ENCODE measurements around the gene CHTF18.
"Not testable (repeated sequence)": the region's sequence is repeated elsewhere in the genome, so short reads cannot be mapped to it uniquely, and the experiment has no call there.

CHTF18 gene

DNA sequence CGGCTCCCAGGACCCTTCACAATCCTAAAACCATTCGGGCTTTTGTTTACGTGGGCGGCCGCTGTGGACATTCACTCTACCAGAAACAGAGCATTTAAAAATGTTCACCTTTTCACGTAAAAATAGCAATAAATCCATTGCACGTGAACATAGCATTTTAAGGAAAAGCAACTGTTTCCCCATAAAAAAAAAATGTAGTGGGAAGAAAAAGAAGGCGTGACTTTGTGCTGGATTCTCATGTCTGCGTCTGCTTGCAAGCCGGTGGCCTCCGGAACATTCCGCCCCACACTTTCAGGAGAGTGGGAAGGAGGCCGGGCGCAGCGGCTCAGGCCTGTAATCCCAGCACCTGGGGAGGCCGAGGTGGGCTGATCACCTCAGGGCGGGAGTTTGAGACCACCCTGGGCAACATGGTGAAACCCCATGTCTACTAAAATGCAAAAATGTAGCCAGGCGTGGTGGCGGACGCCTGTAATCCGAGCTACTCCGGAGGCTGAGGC, 25.5 kb downstream of the CHTF18 start:
- no peak for DNase-seq

DNA sequence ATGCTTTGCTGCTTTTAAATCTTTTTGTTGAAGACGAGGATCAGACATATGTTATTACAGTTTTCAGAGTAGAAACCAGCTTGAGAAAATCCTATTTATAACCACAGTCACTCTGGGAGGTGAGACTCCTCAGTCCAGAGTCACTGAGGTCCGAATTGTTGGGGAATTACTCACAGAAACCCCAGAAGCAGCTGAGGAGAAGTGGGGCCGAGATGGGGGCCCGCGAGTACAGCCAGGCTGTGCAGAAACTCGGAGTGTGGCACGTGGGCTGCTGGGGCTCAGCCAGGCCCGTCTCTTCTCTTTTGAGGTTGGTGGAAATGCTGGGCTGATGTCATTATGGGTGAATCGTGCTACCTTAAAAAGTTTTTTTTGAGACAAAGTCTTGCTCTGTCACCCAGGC, 26.6 kb downstream of the CHTF18 start:
- DNase-seq, result no peak

DNA sequence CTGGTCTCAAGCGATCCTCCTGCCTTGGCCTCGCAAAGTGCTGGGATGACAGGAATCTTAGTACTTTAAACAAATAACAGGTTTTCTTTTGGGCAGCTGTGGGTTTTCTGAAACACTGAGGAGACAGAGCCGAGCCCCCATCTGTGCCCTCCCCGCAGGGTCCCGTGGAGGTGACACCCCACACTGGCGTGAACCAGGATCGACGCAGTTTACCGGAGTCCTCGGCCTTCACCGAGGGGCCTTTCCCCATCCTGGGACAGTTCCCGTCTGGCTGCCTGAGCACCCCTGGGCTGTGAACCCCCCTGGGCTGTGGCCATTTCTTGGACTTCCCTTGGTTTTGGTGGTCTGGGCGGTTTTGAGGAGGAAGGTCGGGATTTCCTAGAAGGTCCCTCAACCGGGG, 27.4 kb downstream of the CHTF18 start:
- no peak for DNase-seq

DNA sequence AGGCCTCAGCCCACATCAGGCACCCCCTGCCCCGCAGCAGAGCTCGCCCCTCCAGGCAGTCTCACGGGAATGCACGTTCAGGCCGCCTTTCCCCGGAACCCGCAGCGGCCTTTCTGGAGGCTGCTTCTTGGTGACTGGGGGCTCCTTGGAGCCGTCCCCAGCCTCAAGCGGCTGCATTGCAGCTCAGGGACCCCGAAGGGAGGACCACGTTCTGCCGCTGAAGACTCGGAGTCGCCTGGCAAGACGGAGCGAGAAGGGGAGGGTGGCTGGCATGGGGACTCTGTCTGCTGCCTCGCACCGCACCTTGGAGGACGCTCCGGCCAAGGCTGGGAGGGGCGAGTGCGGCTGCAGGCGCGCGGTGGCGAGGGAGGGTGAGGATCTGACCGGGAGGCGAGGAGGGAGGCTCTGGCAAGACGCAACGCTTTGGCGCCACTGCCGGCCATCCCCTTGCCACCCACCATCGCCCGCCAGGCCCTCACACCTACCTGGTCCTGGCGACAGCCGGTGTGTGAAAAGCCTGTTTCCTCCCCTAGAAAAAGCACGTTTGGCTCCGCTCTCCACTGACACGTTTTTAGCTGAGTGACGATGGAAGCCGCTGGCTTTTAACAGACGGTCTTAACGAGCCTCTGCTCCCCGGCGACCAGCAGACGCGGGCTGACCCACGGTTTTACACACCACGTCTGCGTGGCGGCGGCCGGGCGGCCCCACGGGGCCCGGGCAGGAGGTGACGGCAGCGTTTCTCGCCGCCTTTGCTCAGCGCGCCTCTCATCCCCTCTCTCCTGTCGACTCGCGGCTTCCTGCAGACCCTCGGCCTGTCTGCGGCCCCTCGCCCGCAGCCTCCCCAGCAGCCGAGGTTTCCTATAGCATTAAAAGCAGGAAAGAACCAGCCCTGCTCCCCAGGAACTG, 28.8 kb downstream of the CHTF18 start:
- DNase-seq, result no peak

DNA sequence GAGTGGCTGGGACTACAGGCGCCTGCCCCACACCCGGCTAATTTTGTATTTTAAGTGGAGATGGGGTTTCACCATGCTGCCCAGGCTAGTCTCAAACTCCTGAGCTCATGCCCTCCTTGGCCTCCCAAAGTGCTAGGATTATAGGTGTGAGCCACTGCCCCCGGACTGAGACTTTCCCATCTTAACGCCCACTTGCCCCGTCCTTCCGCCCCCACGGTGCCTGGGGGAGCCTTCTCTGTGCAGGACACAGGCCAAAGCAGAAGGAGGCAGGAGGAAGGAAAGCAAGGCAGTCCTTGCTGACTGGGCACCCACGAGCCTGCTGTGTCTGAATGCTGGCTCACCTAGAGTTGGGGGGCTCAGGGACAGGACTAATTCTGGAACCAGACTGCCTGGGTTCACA, 29.7 kb downstream of the CHTF18 start:
- DNase-seq, result no peak

DNA sequence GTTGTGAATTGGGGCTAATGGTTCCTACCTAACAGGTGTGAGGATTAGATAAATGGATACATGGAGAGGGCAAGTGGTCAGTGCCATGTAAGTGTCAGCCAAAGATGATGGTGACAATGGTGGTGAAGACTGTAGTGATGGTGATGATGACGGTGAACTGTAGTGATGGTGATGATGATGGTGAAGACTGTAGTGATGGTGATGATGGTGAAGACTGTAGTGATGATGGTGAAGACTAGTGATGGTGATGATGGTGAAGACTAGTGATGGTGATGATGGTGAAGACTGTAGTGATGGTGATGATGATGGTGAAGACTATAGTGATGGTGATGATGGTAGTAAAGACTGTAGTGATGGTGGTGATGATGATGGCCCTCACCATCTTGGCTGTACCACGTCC, 30.2 kb downstream of the CHTF18 start:
- no peak for DNase-seq

DNA sequence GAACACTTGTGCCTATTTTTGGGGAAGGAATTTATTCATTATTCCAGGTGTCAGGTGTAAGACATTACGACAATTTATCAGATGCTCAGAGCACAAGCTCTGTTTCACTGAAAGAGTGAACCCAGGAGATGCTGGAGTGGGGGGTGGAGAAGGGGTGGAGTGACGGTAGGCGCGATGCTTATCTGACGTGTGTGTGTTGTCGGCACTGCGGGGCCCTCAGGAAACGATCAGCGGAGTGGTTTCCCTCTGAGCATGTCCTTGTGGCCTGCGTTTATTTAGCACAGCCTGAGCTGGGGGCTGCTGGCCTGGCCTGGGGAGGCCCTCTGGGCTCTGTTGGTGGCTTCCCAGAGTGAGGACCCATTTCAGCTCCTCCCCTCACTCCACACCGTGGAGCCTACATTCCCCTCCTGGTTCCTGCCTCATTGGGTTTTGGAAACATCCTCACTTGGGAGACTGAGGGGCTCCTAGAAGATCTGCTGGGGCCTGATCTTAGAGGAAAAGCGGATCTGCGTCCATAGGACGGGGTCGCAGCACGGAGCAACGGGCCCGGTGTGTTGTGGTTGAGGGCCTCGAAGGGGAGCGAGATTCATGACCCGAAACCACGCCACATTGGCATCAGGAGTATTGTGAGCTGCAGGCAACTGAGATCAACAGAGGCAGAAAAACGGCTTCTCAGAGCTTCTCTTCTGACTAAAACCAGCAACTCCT, 31.1 kb downstream of the CHTF18 start:
- no peak for DNase-seq

DNA sequence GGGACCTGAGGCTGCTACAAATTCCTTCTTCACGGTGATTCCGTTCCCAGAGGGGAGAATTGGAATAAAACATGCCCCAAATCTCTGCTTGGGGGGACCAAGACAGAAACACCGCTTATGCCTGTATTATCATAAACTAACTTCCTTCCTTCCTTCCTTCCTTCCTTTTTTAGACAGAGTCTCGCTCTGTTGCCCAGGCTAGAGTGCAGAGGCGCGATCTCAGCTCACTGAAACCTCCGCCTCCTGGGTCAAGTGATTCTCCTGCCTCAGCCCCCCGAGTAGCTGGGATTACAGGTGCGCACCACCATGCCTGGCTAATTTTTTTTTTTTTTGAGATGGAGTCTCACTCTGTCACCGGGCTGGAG, 31.6 kb downstream of the CHTF18 start:
- DNase-seq, result not testable (repeated sequence)

DNA sequence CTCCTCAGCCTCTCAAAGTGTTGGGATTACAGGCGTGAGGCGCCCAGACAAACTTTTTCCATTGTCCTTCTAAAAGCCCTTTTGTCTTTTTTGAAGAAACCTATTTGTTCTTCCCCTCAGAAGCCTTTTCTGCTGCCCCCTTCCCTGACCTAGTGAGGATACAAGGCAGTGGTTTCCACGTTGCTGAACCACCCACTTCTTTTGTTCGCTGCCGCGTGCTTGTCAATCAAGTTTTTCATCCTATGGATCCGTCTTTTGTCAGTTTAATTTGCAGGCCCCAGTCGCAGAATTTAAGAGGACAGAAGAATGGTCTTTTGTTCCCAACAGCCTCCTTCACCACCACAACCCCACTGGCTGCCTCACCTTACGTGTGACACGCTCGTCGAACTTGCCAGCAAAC, 32.3 kb downstream of the CHTF18 start:
- DNase-seq, result no peak

DNA sequence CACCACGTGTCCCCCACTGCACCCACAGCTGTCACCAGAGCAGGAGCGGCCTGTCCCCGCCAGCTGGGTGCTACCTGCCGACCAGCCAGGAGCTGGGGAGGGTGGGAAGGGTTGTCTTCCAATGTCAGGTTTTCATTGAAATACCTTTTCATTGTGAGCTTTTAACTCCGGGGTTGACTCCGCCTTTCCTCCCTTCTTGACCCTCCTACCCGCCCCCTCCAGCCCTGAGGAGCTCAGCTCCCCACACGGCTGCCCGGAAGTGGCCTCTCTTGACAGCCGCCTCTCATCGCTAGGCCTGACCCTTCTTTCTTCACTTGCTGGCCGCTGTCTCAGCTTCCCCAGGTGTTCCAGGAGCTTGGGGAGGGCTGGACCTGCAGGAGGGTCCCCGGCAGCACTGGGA, 33.3 kb downstream of the CHTF18 start:
- DNase-seq, result no peak

DNA sequence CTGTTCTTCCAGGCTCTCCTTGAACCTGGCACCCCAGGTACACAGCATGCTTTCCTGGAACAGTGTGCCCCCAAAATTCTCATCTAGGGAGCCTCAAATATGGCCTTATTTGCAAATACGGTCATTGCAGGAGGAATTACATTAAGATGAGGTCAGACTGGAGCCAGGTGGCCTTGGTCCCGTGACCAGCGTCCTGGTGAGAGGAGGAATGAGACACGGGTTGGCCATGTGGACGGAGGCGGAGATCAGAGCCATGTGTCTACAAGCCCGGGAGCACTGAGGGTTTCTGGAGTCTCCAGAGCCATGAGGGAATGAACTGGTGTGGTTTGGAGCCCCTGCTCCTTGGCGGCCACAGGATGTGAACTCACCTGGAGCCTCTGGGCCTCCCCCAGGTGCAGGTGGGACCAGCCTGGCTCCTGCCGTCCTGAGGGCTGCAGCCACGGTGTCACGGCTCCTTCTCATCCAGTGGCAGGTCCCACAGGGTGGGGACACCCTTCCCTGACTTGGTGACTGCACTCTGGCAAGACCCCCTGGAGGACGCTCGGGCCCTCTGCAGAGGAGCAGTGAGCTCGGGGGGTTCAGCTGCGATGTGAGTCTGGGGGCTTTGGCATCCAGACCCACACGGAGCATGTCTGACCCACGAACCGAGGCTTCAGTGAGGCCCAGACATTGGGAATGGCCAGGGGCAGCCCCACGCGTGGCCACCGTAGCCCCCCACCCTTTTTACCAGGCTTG, 33.9 kb downstream of the CHTF18 start:
- DNase-seq, result no peak

DNA sequence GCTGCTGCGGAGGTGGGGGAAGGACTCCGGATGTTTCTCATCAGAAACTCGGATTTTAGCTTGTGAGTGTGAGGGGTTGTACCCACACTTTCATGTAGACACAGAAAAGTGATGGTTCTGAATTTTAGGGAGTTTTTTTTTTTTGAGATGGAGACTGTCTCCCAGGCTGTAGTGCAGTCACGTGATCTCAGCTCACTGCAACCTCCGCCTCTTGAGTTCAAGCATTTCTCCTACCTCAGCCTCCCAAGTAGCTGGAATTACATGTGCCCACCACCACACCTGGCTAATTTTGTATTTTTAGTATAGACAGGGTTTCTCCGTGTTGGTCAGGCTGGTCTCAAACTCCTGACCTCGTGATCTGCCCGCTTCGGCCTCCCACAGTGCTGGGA, 34.5 kb downstream of the CHTF18 start:
- DNase-seq, result no peak

DNA sequence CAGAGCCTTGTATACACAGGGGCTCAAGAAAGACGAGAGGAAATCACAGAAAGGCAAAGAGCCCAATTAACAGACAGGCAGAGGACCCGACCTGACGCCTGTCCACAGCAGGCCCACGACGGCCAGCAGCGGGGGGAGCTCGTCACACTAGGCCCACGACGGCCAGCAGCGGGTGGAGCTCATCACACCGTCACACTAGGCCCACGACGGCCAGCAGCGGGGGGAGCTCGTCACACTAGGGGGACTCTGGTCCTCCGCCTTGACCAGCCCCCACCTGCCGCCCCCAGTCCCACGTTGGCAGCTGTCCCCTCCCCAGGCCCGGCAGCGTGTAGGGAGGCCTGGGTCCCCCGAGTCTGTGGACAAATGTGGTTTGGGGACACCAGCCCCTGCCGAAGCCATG, 35.8 kb downstream of the CHTF18 start:
- no peak for DNase-seq

DNA sequence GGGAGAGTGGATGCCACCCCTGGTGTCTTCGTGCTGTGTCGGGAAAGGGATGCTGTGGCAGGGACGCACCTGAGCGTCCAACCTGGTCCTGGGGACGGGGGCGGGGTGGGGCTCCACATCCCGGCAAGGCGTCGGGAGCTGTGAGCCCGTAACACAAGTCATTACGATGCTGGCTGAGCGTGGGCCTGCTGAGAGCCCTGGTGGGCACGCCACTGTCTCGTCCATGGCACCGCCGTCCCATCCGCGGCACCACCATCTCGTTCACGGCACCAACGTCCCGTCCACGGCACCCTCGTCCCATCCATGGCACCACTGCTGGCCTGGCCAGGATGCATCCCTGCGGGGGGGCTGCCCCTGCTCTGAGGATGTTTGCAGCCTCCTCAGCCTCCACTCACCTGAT, 36.2 kb downstream of the CHTF18 start:
- DNase-seq, result no peak

DNA sequence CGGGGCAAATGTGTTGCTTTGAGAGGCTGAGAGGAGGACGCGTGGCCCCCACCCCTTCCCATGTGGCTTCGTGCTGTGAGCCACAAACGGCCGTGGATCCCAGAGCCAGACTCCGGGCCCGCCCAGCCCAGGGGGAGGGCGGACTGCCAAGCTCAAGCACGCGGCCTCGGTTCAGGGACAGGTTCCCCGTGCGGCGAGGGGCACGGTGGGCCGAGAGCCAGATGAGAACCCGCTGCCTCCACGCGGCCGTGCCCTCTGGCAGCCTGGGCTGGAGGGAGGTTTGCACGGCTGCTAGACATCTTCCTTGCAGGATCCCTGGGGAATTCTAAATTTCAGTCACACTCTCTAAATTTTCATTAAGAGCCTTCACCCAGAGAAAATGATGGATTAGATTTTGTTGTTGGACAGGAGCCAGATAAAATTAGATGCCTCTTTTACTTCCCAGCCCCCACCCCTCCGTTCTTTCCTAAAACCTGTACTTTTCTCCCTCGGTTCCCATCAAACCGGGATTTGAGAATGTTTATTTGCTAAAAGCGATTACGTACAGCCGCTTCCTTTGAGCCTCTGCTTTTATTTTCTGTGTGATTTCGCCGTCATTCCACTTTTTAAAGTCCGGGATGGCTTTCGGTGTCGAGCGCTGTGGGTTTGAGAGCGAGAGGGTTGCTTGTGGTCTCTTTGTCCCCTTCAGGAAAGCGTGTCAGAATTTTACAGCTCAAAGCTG, 37.1 kb downstream of the CHTF18 start:
- no peak for DNase-seq

DNA sequence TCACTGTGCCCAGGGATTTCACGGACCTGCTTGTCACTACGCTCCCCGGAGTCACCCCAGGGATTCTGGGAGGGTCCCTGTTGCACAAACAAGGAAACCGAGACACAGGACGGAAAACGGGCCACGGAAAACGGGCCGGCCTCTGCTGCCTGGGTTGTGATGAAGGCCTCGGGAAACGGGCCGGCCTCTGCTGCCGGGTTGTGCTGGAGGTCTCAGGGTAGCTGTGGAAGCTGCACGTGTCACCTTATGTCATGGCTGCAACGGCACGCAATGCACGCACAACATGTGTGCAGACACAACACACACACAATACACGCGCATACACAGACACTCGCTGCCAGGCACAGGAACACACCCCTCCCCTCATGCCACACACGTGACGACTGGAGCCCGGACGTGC, 39.1 kb downstream of the CHTF18 start:
- no peak for DNase-seq

DNA sequence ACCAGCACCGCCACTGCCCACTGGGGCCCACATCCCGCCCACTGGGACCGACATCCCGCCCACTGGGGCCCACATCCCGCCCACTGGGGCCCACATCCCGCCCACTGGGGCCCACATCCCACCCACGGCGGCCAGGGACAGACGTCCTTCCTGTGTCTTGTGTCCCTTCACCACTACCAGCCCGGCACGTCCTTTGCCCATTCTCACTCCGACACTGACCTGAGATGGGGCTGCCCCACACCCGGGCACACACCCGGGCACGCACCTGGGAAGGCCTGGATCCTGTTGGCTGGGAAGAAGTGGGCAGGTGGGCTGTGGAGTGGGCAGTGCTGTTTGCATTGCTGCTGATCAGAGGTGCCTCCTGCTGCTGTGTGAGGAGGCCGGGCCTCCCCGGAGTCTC, 40.5 kb downstream of the CHTF18 start:
- DNase-seq, result no peak

DNA sequence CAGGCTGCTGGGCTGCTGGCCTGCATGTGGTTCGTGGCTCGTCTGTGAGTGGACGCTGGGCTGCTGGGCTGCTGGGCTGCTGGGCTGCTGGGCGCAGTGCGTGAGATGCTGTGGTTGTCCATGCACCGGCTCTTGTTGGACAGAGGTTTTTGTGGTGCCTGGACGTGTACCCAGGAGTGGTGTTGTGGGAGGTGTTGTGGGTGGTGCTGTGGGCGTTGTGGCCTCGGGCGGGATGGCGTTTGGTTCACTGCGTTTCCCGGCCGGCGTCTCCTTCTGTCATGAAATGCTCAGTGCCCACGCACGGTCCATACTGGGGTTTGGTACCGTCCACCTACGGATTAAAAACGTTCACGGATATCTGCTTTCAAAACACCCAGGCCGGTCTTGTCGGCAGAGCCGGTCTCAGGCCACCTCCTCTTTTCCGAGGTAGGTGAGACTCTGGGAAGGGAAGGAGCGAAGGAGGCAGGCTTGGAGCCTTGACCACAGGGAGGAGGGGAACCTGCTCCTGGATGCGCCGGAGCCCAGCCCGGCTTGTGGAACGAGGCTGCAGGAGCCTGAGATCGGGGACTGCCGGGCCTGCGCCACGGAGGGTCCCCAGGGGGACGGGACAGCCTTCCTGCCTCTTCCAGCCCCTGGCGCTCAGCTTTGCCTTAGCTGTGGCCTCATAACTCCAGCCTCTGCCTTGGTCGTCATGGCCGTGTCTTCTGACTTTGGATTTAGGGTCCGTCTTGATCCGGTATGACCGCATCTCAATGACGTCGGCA, 41.9 kb downstream of the CHTF18 start:
- DNase-seq, result no peak

DNA sequence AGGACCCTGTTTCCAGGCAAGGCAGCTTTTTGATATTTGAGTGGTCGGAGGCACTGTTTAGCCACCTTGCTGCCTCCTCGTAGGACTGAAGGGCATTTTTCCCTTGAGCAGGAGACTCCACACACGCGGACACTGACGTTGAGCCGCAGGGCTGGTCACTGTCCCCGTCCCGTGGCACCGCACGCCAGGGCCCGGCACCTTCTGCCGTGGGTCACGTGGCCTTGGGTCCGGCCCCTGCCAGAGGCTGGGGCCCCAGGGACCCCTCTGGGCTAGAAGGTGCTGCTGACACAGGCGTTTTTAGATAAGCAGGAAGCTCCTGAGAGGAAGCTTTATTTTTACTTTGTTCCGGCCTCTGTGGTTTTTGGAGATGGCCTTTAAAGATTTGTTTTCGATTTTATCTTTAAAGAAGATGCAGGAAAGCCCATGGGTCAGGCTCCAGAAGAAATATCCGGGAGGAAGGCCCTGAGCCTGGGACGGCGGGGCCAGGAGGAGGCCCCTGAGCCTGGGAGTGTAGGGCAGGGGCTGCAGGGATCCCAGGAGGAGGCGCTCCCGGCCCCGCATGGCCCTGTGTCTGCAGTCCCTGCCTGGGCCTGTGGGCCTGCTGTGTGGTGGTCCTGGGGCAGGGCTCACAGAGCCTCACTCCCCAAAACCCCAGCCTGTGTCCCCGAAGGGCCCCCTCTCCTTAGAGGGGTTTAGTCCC, 42.6 kb downstream of the CHTF18 start:
- no peak for DNase-seq

DNA sequence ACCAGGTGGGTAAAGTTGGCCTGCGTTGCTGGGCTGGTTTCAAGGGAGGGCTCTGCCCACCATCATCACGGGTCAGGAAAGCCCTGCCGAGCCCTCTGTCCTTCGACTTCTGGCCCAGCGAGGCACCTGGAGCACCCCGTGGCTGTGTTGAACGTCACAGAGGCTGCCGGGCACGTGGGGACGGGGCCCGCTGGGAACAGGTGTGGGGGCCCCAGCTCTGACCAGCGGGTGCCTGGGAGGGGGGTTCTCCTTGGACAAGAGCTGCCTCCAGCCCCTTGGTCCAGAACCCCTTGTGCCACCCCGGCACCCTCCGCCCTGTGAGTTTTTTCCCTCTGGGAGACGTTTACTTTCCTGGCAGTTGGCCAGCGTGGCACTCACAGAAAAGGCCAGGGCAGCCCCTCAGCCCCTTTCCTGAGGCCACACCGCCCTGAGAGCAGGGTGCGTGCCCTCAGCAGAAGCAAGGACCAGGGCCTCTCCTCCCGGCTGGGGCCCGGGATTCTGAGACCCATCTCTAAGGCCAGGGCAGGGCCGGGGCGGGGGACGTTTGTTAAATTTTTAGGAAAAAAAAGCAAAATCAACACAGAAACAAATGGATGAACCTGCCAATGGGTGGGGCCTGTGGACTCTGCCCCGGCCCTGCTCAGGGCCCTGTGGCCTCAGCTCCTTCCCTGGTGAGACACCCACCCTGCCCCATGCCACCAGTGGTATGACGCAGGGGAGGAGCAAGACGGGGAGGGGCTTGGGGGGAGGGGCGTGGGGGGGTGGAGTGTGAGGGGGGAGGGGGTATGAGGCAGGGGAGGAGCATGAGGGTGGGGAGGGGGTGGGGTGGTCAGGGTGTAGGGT, 43.4 kb downstream of the CHTF18 start:
- DNase-seq, result no peak

Measured in activated CD8-positive, alpha-beta memory T cell treated with anti-CD3 and anti-CD28 coated beads, Interleukin-2, amount 50 U/mL, for 48 hours (primary cell).